OCI-LY7 (cell line): ENCODE measurements around the gene ZNF318. TPM values are rescaled to one million over a fixed set of nuclear protein-coding genes. Genes with fewer than 3 reads are reported as not detected.

Experiments used
- BruUV-seq: library from RNA; stranded (reverse); fragments of 400-500 nt; replicated peaks from 2 replicates; lab custom pipeline; 2021; lab: Mats Ljungman, UMichigan
- CTCF ChIA-PET: fragments of 300-600 bp; sonication (Branson Sonifier 250); formaldehyde crosslinking; loops from one replicate; lab custom pipeline; 2022; ENCODE audit warnings: antibody characterized with exemption; ENCODE audit not compliant: unreplicated experiment; lab: Charles Lee
- POLR2A ChIA-PET: fragments of 300-600 bp; sonication (Branson Sonifier 250); formaldehyde crosslinking; loops from one replicate; lab custom pipeline; 2022; ENCODE audit warnings: antibody characterized with exemption; lab: Charles Lee
- DNase-seq: peaks from one replicate; pipeline ENCODE4 v3.0.0-alpha.2; 2015; ENCODE audit warnings: low spot score
- H2AFZ ChIP-seq: fragments of 200-600 bp; sonication (generic), shearing (Covaris generic); 2 replicates; pipeline ENCODE4 v1.6.1; 2014; ENCODE audit warnings: mild to moderate bottlenecking, antibody characterized with exemption, low read length, moderate library complexity
- H3K27ac ChIP-seq: fragments of 200-600 bp; sonication (generic); 2 replicates; pipeline ENCODE4 v1.5.1; 2014; ENCODE audit warnings: mixed run types, low read depth, mild to moderate bottlenecking, moderate library complexity, low read length, inconsistent platforms; ENCODE audit not compliant: poor library complexity, severe bottlenecking
- H3K36me3 ChIP-seq: fragments of 200-600 bp; sonication (generic); 2 replicates; pipeline ENCODE4 v1.6.1; 2014; ENCODE audit warnings: mild to moderate bottlenecking, antibody characterized with exemption, low read length, moderate library complexity, mixed read lengths; ENCODE audit not compliant: insufficient read depth
- H3K4me1 ChIP-seq: fragments of 200-600 bp; sonication (generic); 2 replicates; pipeline ENCODE4 v1.5.1; 2014; ENCODE audit warnings: mild to moderate bottlenecking, low read length; ENCODE audit not compliant: insufficient read depth, poor library complexity, severe bottlenecking
- H3K4me2 ChIP-seq: fragments of 200-600 bp; sonication (generic); 2 replicates; pipeline ENCODE4 v1.6.1; 2014; ENCODE audit warnings: mild to moderate bottlenecking, low read length
- H3K4me3 ChIP-seq: fragments of 200-600 bp; sonication (generic); 2 replicates; pipeline ENCODE4 v1.5.1; 2014; ENCODE audit warnings: mild to moderate bottlenecking, low read depth, low read length; ENCODE audit not compliant: poor library complexity, severe bottlenecking
- H3K79me2 ChIP-seq: fragments of 200-600 bp; sonication (generic); 2 replicates; pipeline ENCODE4 v1.6.1; 2016; ENCODE audit warnings: low read depth, mild to moderate bottlenecking, low read length, moderate library complexity, mixed read lengths; ENCODE audit not compliant: insufficient read depth
- H3K9me2 ChIP-seq: fragments of 200-600 bp; sonication (generic); 2 replicates; pipeline ENCODE4 v1.6.1; 2016; ENCODE audit warnings: mild to moderate bottlenecking, low read length, mixed read lengths; ENCODE audit not compliant: insufficient read depth
- H3K9me3 ChIP-seq: fragments of 200-600 bp; sonication (generic); 2 replicates; pipeline ENCODE4 v1.6.1; 2014; ENCODE audit warnings: mild to moderate bottlenecking, mixed run types, low read length, mixed read lengths
- H4K20me1 ChIP-seq: fragments of 200-600 bp; sonication (generic); 2 replicates; pipeline ENCODE4 v1.6.1; 2014; ENCODE audit warnings: mild to moderate bottlenecking, antibody characterized with exemption, low read length, moderate library complexity, mixed read lengths; ENCODE audit not compliant: insufficient read depth
- EZH2phosphoT487 ChIP-seq: fragments of 200-600 bp; sonication (generic); IDR thresholded peaks from 2 replicates; pipeline ENCODE4 v1.6.1; 2018; ENCODE audit warnings: low read depth, borderline replicate concordance, mild to moderate bottlenecking, mixed run types, antibody characterized with exemption, low read length, moderate library complexity, mixed read lengths
- intact Hi-C: fragments of 100-400 bp; cut with micrococcal nuclease; formaldehyde crosslinking; loops from one replicate; pipeline ENCODE4 v1.10.0; 2022; ENCODE audit not compliant: unreplicated experiment
- total RNA-seq, 2 experiments: library from RNA; depleted of rRNA in 1 of 2; stranded (reverse); fragments of >200 nt in 1 of 2; shearing (Covaris generic) in 1 of 2; gene quantifications; 2 replicates each; pipeline ENCODE4 v1.2.3, GENCODE V29; 2014 to 2022
- TF ChIP-seq, protein P1 (sequence below): fragments of 200-600 bp; sonication (generic); conservative IDR thresholded peaks from 2 replicates; pipeline ENCODE4 v1.5.1; 2014; ENCODE audit warnings: mild to moderate bottlenecking, antibody characterized with exemption, low read length, moderate library complexity, mixed read lengths

Gene ZNF318
- total RNA-seq, 2 experiments from 2014 or later, result 12.8 to 24.4 TPM

DNA sequence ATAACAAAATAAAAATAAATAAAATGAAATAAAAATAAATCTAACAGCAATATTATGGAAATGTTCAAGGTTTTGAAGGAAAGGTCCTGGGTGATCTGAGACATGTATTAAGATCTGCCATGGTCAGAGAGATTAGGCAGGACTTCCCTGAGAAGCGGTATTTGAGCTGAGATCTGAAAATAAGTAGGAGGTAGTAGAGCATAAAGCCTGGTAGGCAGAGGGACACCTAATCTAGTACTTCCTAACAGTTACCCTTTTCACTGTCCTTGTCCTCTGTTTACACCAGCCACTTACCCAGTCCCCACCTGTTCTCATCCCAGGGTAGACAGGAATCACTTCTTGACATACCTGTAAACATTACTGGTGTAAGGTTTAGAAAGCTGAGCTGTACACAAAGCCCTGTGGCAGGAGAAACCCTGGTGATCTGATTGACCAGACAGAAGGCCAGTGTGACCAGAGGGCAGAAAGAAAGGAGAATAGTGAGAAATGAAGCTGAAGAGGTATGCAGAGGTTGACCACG lies 8.3 kb upstream of the ZNF318 start:
- no peaks in the 10 kb centered on the region for H3K9me2 ChIP-seq
- TF ChIP-seq, protein P1, sequence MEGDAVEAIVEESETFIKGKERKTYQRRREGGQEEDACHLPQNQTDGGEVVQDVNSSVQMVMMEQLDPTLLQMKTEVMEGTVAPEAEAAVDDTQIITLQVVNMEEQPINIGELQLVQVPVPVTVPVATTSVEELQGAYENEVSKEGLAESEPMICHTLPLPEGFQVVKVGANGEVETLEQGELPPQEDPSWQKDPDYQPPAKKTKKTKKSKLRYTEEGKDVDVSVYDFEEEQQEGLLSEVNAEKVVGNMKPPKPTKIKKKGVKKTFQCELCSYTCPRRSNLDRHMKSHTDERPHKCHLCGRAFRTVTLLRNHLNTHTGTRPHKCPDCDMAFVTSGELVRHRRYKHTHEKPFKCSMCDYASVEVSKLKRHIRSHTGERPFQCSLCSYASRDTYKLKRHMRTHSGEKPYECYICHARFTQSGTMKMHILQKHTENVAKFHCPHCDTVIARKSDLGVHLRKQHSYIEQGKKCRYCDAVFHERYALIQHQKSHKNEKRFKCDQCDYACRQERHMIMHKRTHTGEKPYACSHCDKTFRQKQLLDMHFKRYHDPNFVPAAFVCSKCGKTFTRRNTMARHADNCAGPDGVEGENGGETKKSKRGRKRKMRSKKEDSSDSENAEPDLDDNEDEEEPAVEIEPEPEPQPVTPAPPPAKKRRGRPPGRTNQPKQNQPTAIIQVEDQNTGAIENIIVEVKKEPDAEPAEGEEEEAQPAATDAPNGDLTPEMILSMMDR, result no peak
- TF ChIP-seq EZH2phosphoT487, result no peak
- intact Hi-C loops, result no loop called here
- DNase-seq, result no peak
- no peaks in the 10 kb centered on the region for H3K9me3 ChIP-seq
- BruUV-seq, result no TSS peak
- no peaks in the 10 kb centered on the region for H3K79me2 ChIP-seq
- H4K20me1 ChIP-seq, result no peaks in the 10 kb centered on the region
- CTCF ChIA-PET, result interaction anchor here (1.3 kb wide), 1 partner anchor 8 kb away, joined by 6 read pairs; the partner anchor contains the start of gene ZNF318
- peak overlapping the region; percentile 58 for H3K4me2 ChIP-seq
- H3K4me1 ChIP-seq, result peaks cover 86% of the 10 kb centered on the region
- H3K4me3 ChIP-seq, result peak overlapping the region; percentile 15
- H2AFZ ChIP-seq, result peak overlapping the region; percentile 29; the same call in 1 of the 2 replicates
- no peak overlapping the region for H3K27ac ChIP-seq
- POLR2A ChIA-PET, result interaction anchor here (0.6 to 2.0 kb wide), 5 partner anchors 8 to 251 kb away, joined by 3 to 7 read pairs (median 3); partner anchors contain the start of genes GTPBP2 and ZNF318
- H3K36me3 ChIP-seq, result no peaks in the 10 kb centered on the region

DNA sequence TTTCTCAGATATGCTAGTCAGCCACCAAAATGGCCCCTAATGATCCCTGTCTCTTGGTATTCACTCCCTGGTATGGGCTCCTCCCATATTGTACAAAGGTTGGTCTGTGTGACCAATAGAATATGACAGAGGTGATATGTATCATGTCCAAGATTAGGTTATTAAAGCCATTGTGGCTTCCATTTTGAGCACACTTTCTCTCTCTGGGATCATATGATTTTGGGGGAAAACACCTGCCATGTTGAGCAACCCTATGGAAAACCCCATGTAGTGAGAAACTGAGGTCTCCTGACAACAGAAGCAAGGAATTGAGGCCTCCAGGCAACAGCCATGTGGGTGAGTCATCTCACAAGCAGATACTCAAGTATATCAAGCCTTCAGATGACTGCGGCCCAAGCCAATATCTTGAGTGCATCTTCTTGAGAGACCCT lies 7.1 kb upstream of the ZNF318 start:
- TF ChIP-seq, protein P1, result no peak
- no peak for TF ChIP-seq EZH2phosphoT487
- ChIA-PET CTCF (no interaction called here), POLR2A (interaction anchor here (0.8 to 2.0 kb wide), 2 partner anchors 7 to 10 kb away, joined by 4 to 7 read pairs; partner anchors contain the start of gene ZNF318)
- H3K4me3 ChIP-seq, result no peak overlapping the region
- no peaks in the 10 kb centered on the region for H3K9me2 ChIP-seq
- H3K4me2 ChIP-seq, result no peak overlapping the region
- H2AFZ ChIP-seq, result no peak overlapping the region
- no peaks in the 10 kb centered on the region for H3K9me3 ChIP-seq
- DNase-seq, result no peak
- H3K27ac ChIP-seq, result no peak overlapping the region
- no peaks in the 10 kb centered on the region for H3K36me3 ChIP-seq
- no peaks in the 10 kb centered on the region for H4K20me1 ChIP-seq
- intact Hi-C loops, result no loop called here
- BruUV-seq, result no TSS peak
- H3K4me1 ChIP-seq, result peaks cover 76% of the 10 kb centered on the region
- H3K79me2 ChIP-seq, result no peaks in the 10 kb centered on the region

DNA sequence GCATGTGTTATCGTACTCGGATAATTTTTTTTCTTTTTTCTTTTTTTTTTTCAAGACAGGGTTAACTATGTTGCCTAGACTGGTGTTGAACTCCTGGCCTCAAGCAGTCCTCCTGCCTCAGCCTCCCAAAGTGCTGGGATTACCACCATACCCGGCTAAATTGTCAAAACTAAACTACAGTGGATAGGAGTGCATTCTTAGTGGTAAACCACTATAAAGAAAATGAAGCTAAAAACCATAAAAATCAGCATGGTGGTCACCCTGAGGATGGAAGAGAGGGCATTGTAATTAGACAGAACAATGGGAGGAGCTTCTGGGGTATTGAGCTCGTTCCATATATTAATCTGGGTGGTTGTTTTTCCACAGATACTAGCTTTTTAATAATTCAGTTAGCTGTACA lies 6.2 kb upstream of the ZNF318 start:
- intact Hi-C loops, result no loop called here
- H3K9me3 ChIP-seq, result no peaks in the 10 kb centered on the region
- H3K79me2 ChIP-seq, result no peaks in the 10 kb centered on the region
- DNase-seq, result no peak
- TF ChIP-seq, protein P1, result no peak
- no peaks in the 10 kb centered on the region for H4K20me1 ChIP-seq
- H3K4me2 ChIP-seq, result no peak overlapping the region
- ChIA-PET CTCF (no interaction called here), POLR2A (interaction anchor here (0.5 to 0.7 kb wide), 3 partner anchors 32 to 177 kb away, joined by 3 to 4 read pairs (median 3); no protein-coding TSS in a partner anchor)
- no peaks in the 10 kb centered on the region for H3K9me2 ChIP-seq
- H3K36me3 ChIP-seq, result no peaks in the 10 kb centered on the region
- peaks cover 76% of the 10 kb centered on the region for H3K4me1 ChIP-seq
- H2AFZ ChIP-seq, result no peak overlapping the region
- H3K27ac ChIP-seq, result no peak overlapping the region
- H3K4me3 ChIP-seq, result no peak overlapping the region
- no TSS peak for BruUV-seq
